ENCODE measurements around the gene RPUSD1. TPM values are rescaled to one million over a fixed set of nuclear protein-coding genes. Genes with fewer than 3 reads are reported as not detected.

RPUSD1 gene
- polyA plus RNA-seq, 2 of the 4 experiments (the other 2 are of a cell fraction), result 10.6 to 29.3 TPM

DNA sequence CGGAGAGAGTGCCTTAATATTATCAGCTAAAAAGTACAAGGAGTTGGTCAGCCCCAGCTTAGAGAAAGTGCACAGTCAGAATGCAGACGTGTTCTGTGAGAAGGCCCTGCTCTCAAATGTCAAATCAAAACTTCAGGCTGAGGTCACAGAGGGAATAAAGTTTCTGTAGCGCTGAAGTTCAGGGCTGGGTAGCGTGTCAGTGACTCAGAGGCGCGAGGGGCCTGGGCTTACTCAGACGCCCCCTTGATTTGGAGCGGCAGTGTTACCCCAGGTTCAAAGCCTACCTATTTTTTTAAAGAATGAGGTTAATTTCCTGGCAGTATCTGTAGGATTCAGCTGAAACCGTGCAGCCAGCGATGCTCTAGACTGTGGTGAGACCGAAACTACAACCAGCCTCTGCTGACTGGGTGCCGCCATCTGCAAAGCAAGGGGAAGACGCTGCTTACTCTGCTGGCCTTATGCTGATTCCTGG, 52.2 kb downstream of the RPUSD1 start:
- H3K9me3 ChIP-seq, result no peaks in the 10 kb centered on the region
- TF ChIP-seq FOSL2 (IDR thresholded peaks at IDR 0.05) (no peak), FOSL2 (CRISPR knock-in tag; IDR thresholded peaks at IDR 0.05) (no peak), RCOR1 (IDR thresholded peaks at IDR 0.05; ENCODE audit: low read depth, low read length) (no peak), FOSB (CRISPR knock-in tag; IDR thresholded peaks at IDR 0.05) (no peak), RAD21 (conservative IDR thresholded peaks at IDR 0.05 in 1 of 2, IDR thresholded peaks at IDR 0.05 in 1 of 2) (no peak), TP53 (CRISPR knock-in tag; IDR thresholded peaks at IDR 0.05) (no peak)
- H3K4me1 ChIP-seq, result peaks cover 6% of the 10 kb centered on the region; the same call in 2 of the 3 replicates
- no peak for FAIRE-seq
- POLR2A ChIA-PET, result interaction anchor here (1.0 to 2.2 kb wide), 2 partner anchors 15 to 21 kb away, joined by 3 to 6 read pairs; partner anchors contain the start of genes ANTKMT and METRN
- CTCF ChIA-PET, result interaction anchor here (0.7 to 28.0 kb wide), 6 partner anchors 9 to 370 kb away, joined by 3 to 656 read pairs (median 12); partner anchors contain the start of genes ANTKMT, CCDC78, FBXL16 and HAGHL
- no peak for DNase-seq (ENCODE audit: low read depth in 1 of 2, low spot score in 1 of 2)
- H3K27ac ChIP-seq, result no peak overlapping the region
- no peak overlapping the region for H3K4me3 ChIP-seq
- no peak overlapping the region for H3K4me2 ChIP-seq
- 94% methylated on average over 13 of the region's 13 CpGs for WGBS (ENCODE audit: missing lambda C conversion rate)
- ATAC-seq, result no peak

DNA sequence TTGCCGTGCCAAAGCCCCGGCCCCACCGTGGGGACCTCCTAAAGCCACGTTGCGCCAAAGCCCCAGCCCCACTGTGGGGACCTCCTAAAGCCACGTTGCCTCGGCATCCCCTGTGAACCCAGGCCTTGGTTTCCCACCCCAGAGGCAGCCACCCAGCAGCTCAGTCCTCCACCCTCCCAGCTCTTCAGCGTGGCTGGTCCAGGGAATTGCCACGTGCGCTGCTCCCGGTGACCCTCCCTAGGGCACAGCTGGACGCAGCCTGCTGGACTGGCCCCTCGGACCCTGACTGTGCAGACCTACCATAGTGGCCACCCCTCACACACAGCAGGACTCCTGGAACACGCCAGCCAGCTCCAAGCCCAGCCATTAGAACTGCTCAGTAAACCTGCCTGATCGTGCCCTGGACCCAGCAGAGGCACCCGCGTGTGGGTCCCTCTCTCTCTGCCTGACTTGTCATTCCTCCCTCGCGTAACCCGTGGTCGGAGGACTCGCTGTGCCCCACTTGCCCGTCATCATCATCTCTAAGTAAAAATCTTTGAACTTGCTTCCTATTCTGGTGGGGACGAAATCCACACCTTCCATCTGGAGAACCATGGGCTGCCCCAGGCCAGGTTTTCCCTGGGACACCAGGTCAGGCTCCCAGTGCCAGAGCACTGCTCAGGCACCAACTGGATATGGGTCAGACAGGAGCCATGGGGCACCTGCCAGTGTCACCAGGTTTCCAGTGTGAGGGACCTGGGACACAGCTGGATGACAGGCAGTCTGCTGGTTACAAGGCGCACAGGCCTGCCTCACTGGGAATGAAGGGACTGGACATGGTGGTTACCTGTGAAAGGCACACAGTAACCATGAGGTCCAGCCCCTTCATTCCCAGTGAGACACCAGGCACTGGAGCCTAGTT, 53.0 kb downstream of the RPUSD1 start:
- H3K4me3 ChIP-seq, result no peak overlapping the region
- DNase-seq (ENCODE audit: low read depth in 1 of 2, low spot score in 1 of 2), result no peak
- TF ChIP-seq, protein P1, sequence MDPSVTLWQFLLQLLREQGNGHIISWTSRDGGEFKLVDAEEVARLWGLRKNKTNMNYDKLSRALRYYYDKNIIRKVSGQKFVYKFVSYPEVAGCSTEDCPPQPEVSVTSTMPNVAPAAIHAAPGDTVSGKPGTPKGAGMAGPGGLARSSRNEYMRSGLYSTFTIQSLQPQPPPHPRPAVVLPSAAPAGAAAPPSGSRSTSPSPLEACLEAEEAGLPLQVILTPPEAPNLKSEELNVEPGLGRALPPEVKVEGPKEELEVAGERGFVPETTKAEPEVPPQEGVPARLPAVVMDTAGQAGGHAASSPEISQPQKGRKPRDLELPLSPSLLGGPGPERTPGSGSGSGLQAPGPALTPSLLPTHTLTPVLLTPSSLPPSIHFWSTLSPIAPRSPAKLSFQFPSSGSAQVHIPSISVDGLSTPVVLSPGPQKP (IDR thresholded peaks at IDR 0.05; ENCODE audit: low read depth, low read length), result no peak
- TF ChIP-seq HDAC2 (IDR thresholded peaks at IDR 0.05) (no peak), RFX5 (IDR thresholded peaks at IDR 0.05) (no peak), HOXA7 (CRISPR knock-in tag; IDR thresholded peaks at IDR 0.05) (no peak), JUN (IDR thresholded peaks at IDR 0.05) (no peak)
- CTCF ChIA-PET, result interaction anchor here (0.8 to 28.0 kb wide), 7 partner anchors 10 to 320 kb away, joined by 3 to 656 read pairs (median 4); partner anchors contain the start of genes ANTKMT, CCDC78, FBXL16 and HAGHL
- H3K4me1 ChIP-seq, result peaks cover 6% of the 10 kb centered on the region; the same call in 2 of the 3 replicates
- WGBS (ENCODE audit: missing lambda C conversion rate), result 93% methylated on average over 18 of the region's 25 CpGs
- no peaks in the 10 kb centered on the region for H3K9me3 ChIP-seq
- no peak overlapping the region for H3K4me2 ChIP-seq
- no peak for ATAC-seq
- no peak for FAIRE-seq
- no peak overlapping the region for H3K27ac ChIP-seq
- POLR2A ChIA-PET, result interaction anchor here (1.0 to 2.2 kb wide), 2 partner anchors 14 to 20 kb away, joined by 3 to 6 read pairs; partner anchors contain the start of genes ANTKMT and METRN

Small RNA genes lying within 50 kb of the gene (small RNA-seq; reads per million reads assigned to genes)
- gene MIR662, result 0 reads per million in 6 experiments

Other genes starting within 250 kb of the RPUSD1 start
- 0.04 TPM in 1 of 2 replicates, not detected in the other for gene PRR35, start 228.0 kb downstream of the RPUSD1 start, polyA plus RNA-seq (2011; rRNA removed)
- gene PRR35, start 228.0 kb downstream of the RPUSD1 start, polyA plus RNA-seq (2017; fragmentation: RNase III; extraction: RNeasy Plus Mini Kit Qiagen cat#74134 plus additional on column Dnase treatment), result 0.04 to 0.10 TPM (median 0.04 TPM) in 3 replicates
- 0.03 and 0.13 TPM in 2 replicates for gene NHLRC4, start 221.4 kb downstream of the RPUSD1 start, polyA plus RNA-seq (2011; rRNA removed)
- 0.07 to 0.09 TPM (median 0.08 TPM) in 3 replicates for gene NHLRC4, start 221.4 kb downstream of the RPUSD1 start, polyA plus RNA-seq (2017; fragmentation: RNase III; extraction: RNeasy Plus Mini Kit Qiagen cat#74134 plus additional on column Dnase treatment)
- gene PIGQ, start 218.4 kb downstream of the RPUSD1 start, polyA plus RNA-seq (2011; rRNA removed), result 13.2 and 15.7 TPM in 2 replicates
- gene PIGQ, start 218.4 kb downstream of the RPUSD1 start, polyA plus RNA-seq (2017; fragmentation: RNase III; extraction: RNeasy Plus Mini Kit Qiagen cat#74134 plus additional on column Dnase treatment), result 25.2 to 32.2 TPM (median 31.2 TPM) in 3 replicates
- gene RAB40C, start 198.3 kb downstream of the RPUSD1 start, polyA plus RNA-seq (2011; rRNA removed), result 4.4 and 4.9 TPM in 2 replicates
- gene RAB40C, start 198.3 kb downstream of the RPUSD1 start, polyA plus RNA-seq (2017; fragmentation: RNase III; extraction: RNeasy Plus Mini Kit Qiagen cat#74134 plus additional on column Dnase treatment), result 8.1 to 9.7 TPM (median 8.5 TPM) in 3 replicates
- gene WFIKKN1, start 157.4 kb downstream of the RPUSD1 start, polyA plus RNA-seq (2011; rRNA removed), result 0.05 TPM in 1 of 2 replicates, not detected in the other
- gene WFIKKN1, start 157.4 kb downstream of the RPUSD1 start, polyA plus RNA-seq (2017; fragmentation: RNase III; extraction: RNeasy Plus Mini Kit Qiagen cat#74134 plus additional on column Dnase treatment), result 0.15 to 0.23 TPM (median 0.17 TPM) in 3 replicates
- 44.2 and 47.2 TPM in 2 replicates for gene METTL26, start 152.1 kb downstream of the RPUSD1 start, polyA plus RNA-seq (2011; rRNA removed)
- gene METTL26, start 152.1 kb downstream of the RPUSD1 start, polyA plus RNA-seq (2017; fragmentation: RNase III; extraction: RNeasy Plus Mini Kit Qiagen cat#74134 plus additional on column Dnase treatment), result 78.3 to 83.6 TPM (median 80.3 TPM) in 3 replicates
- 10.7 and 12.9 TPM in 2 replicates for gene MCRIP2, start 146.6 kb downstream of the RPUSD1 start, polyA plus RNA-seq (2011; rRNA removed)
- gene MCRIP2, start 146.6 kb downstream of the RPUSD1 start, polyA plus RNA-seq (2017; fragmentation: RNase III; extraction: RNeasy Plus Mini Kit Qiagen cat#74134 plus additional on column Dnase treatment), result 20.3 to 21.3 TPM (median 21.3 TPM) in 3 replicates
- gene WDR90, start 139.0 kb downstream of the RPUSD1 start, polyA plus RNA-seq (2011; rRNA removed), result 6.5 and 7.3 TPM in 2 replicates
- gene WDR90, start 139.0 kb downstream of the RPUSD1 start, polyA plus RNA-seq (2017; fragmentation: RNase III; extraction: RNeasy Plus Mini Kit Qiagen cat#74134 plus additional on column Dnase treatment), result 28.1 to 31.4 TPM (median 30.7 TPM) in 3 replicates
- 33.9 and 38.0 TPM in 2 replicates for gene RHOT2, start 120.2 kb downstream of the RPUSD1 start, polyA plus RNA-seq (2011; rRNA removed)
- gene RHOT2, start 120.2 kb downstream of the RPUSD1 start, polyA plus RNA-seq (2017; fragmentation: RNase III; extraction: RNeasy Plus Mini Kit Qiagen cat#74134 plus additional on column Dnase treatment), result 74.0 to 83.5 TPM (median 83.1 TPM) in 3 replicates
- 0.56 and 0.75 TPM in 2 replicates for gene RHBDL1, start 112.7 kb downstream of the RPUSD1 start, polyA plus RNA-seq (2011; rRNA removed)
- 1.2 to 1.6 TPM (median 1.4 TPM) in 3 replicates for gene RHBDL1, start 112.7 kb downstream of the RPUSD1 start, polyA plus RNA-seq (2017; fragmentation: RNase III; extraction: RNeasy Plus Mini Kit Qiagen cat#74134 plus additional on column Dnase treatment)
- gene STUB1, start 108.0 kb downstream of the RPUSD1 start, polyA plus RNA-seq (2011; rRNA removed), result 53.2 and 60.6 TPM in 2 replicates
- 90.0 to 93.5 TPM (median 90.4 TPM) in 3 replicates for gene STUB1, start 108.0 kb downstream of the RPUSD1 start, polyA plus RNA-seq (2017; fragmentation: RNase III; extraction: RNeasy Plus Mini Kit Qiagen cat#74134 plus additional on column Dnase treatment)
- gene JMJD8, start 104.0 kb downstream of the RPUSD1 start, polyA plus RNA-seq (2011; rRNA removed), result 37.5 and 43.8 TPM in 2 replicates
- 72.6 to 77.0 TPM (median 73.7 TPM) in 3 replicates for gene JMJD8, start 104.0 kb downstream of the RPUSD1 start, polyA plus RNA-seq (2017; fragmentation: RNase III; extraction: RNeasy Plus Mini Kit Qiagen cat#74134 plus additional on column Dnase treatment)
- gene WDR24, start 98.0 kb downstream of the RPUSD1 start, polyA plus RNA-seq (2011; rRNA removed), result 2.7 and 3.0 TPM in 2 replicates
- 5.6 to 7.6 TPM (median 6.6 TPM) in 3 replicates for gene WDR24, start 98.0 kb downstream of the RPUSD1 start, polyA plus RNA-seq (2017; fragmentation: RNase III; extraction: RNeasy Plus Mini Kit Qiagen cat#74134 plus additional on column Dnase treatment)
- 0.53 and 0.54 TPM in 2 replicates for gene FBXL16, start 82.6 kb downstream of the RPUSD1 start, polyA plus RNA-seq (2011; rRNA removed)
- 1.1 to 1.4 TPM (median 1.2 TPM) in 3 replicates for gene FBXL16, start 82.6 kb downstream of the RPUSD1 start, polyA plus RNA-seq (2017; fragmentation: RNase III; extraction: RNeasy Plus Mini Kit Qiagen cat#74134 plus additional on column Dnase treatment)
- gene METRN, start 73.3 kb downstream of the RPUSD1 start, polyA plus RNA-seq (2011; rRNA removed), result 33.8 and 41.0 TPM in 2 replicates
- gene METRN, start 73.3 kb downstream of the RPUSD1 start, polyA plus RNA-seq (2017; fragmentation: RNase III; extraction: RNeasy Plus Mini Kit Qiagen cat#74134 plus additional on column Dnase treatment), result 72.7 to 82.2 TPM (median 81.0 TPM) in 3 replicates
- gene ANTKMT, start 67.2 kb downstream of the RPUSD1 start, polyA plus RNA-seq (2011; rRNA removed), result 10.9 and 11.9 TPM in 2 replicates
- gene ANTKMT, start 67.2 kb downstream of the RPUSD1 start, polyA plus RNA-seq (2017; fragmentation: RNase III; extraction: RNeasy Plus Mini Kit Qiagen cat#74134 plus additional on column Dnase treatment), result 49.2 to 55.8 TPM (median 55.2 TPM) in 3 replicates
- gene CCDC78, start 61.9 kb downstream of the RPUSD1 start, polyA plus RNA-seq (2011; rRNA removed), result 1.1 and 1.7 TPM in 2 replicates
- gene CCDC78, start 61.9 kb downstream of the RPUSD1 start, polyA plus RNA-seq (2017; fragmentation: RNase III; extraction: RNeasy Plus Mini Kit Qiagen cat#74134 plus additional on column Dnase treatment), result 4.7 to 5.9 TPM (median 5.6 TPM) in 3 replicates
- 3.5 and 4.4 TPM in 2 replicates for gene HAGHL, start 61.3 kb downstream of the RPUSD1 start, polyA plus RNA-seq (2011; rRNA removed)
- gene HAGHL, start 61.3 kb downstream of the RPUSD1 start, polyA plus RNA-seq (2017; fragmentation: RNase III; extraction: RNeasy Plus Mini Kit Qiagen cat#74134 plus additional on column Dnase treatment), result 21.4 to 22.0 TPM (median 21.7 TPM) in 3 replicates
- gene CIAO3, start 47.4 kb downstream of the RPUSD1 start, polyA plus RNA-seq (2011; rRNA removed), result 17.4 and 19.3 TPM in 2 replicates
- 20.9 to 24.6 TPM (median 23.0 TPM) in 3 replicates for gene CIAO3, start 47.4 kb downstream of the RPUSD1 start, polyA plus RNA-seq (2017; fragmentation: RNase III; extraction: RNeasy Plus Mini Kit Qiagen cat#74134 plus additional on column Dnase treatment)
- gene MSLN, start 27.6 kb downstream of the RPUSD1 start, polyA plus RNA-seq (2011; rRNA removed), result 1.8 and 2.4 TPM in 2 replicates
- gene MSLN, start 27.6 kb downstream of the RPUSD1 start, polyA plus RNA-seq (2017; fragmentation: RNase III; extraction: RNeasy Plus Mini Kit Qiagen cat#74134 plus additional on column Dnase treatment), result 2.7 to 3.6 TPM (median 3.1 TPM) in 3 replicates
- gene CHTF18, start 239 bp upstream of the RPUSD1 start, polyA plus RNA-seq (2011; rRNA removed), result 4.8 and 5.1 TPM in 2 replicates
- 32.5 to 36.7 TPM (median 33.8 TPM) in 3 replicates for gene CHTF18, start 239 bp upstream of the RPUSD1 start, polyA plus RNA-seq (2017; fragmentation: RNase III; extraction: RNeasy Plus Mini Kit Qiagen cat#74134 plus additional on column Dnase treatment)
- not detected in 2 replicates for gene GNG13, start 12.4 kb upstream of the RPUSD1 start, polyA plus RNA-seq (2011; rRNA removed)
- 0.09 TPM in 1 of 3 replicates, not detected in the others for gene GNG13, start 12.4 kb upstream of the RPUSD1 start, polyA plus RNA-seq (2017; fragmentation: RNase III; extraction: RNeasy Plus Mini Kit Qiagen cat#74134 plus additional on column Dnase treatment)
- gene LMF1, start 182.6 kb upstream of the RPUSD1 start, polyA plus RNA-seq (2011; rRNA removed), result 10.9 and 16.0 TPM in 2 replicates
- 8.5 to 10.6 TPM (median 8.8 TPM) in 3 replicates for gene LMF1, start 182.6 kb upstream of the RPUSD1 start, polyA plus RNA-seq (2017; fragmentation: RNase III; extraction: RNeasy Plus Mini Kit Qiagen cat#74134 plus additional on column Dnase treatment)
- 0.06 and 0.07 TPM in 2 replicates for gene SOX8, start 193.4 kb upstream of the RPUSD1 start, polyA plus RNA-seq (2011; rRNA removed)
- 0.12 to 0.22 TPM (median 0.14 TPM) in 3 replicates for gene SOX8, start 193.4 kb upstream of the RPUSD1 start, polyA plus RNA-seq (2017; fragmentation: RNase III; extraction: RNeasy Plus Mini Kit Qiagen cat#74134 plus additional on column Dnase treatment)